PC-3 (cell line): Measurements from ENCODE around the gene GGA1. TPM values are rescaled to one million over a fixed set of nuclear protein-coding genes. Genes with fewer than 3 reads are reported as not detected.
A peak's percentile ranks its signal among the peaks of the same experiment; 100 is the strongest.

Source experiments
- ATAC-seq: fragments of 200-7000 bp; cut with Tn5 transposase; 2 replicates; pipeline ENCODE4 v1.9.1; 2020; ENCODE audit warnings: mild to moderate bottlenecking, moderate library complexity
- Bru-seq: library from RNA; stranded (reverse); fragments of 400-500 nt; gene quantifications from one replicate; lab custom pipeline; 2021; lab: Mats Ljungman, UMichigan
- BruChase-seq, 2 experiments: library from RNA; stranded (reverse); fragments of 400-500 nt; gene quantifications; one replicate each; lab custom pipeline; 2021; lab: Mats Ljungman, UMichigan
- BruUV-seq: library from RNA; stranded (reverse); fragments of 400-500 nt; replicated peaks from 2 replicates; lab custom pipeline; 2021; lab: Mats Ljungman, UMichigan
- CTCF ChIA-PET: fragments of 300-600 bp; sonication (Branson Sonifier 250); formaldehyde crosslinking; loops from one replicate; lab custom pipeline; 2022; ENCODE audit warnings: antibody characterized with exemption; lab: Charles Lee
- POLR2A ChIA-PET: fragments of 300-600 bp; sonication (Branson Sonifier 250); formaldehyde crosslinking; loops from one replicate; lab custom pipeline; 2022; ENCODE audit warnings: antibody characterized with exemption; ENCODE audit not compliant: unreplicated experiment; lab: Charles Lee
- DNase-seq: peaks from one replicate; pipeline ENCODE4 v3.0.0-alpha.2; 2015
- H2AFZ ChIP-seq: fragments of 300-600 bp; sonication (generic); 2 replicates; pipeline ENCODE4 v1.6.0; 2016; ENCODE audit warnings: antibody characterized with exemption, low read length
- H3F3A ChIP-seq: fragments of 300-600 bp; sonication (generic); one replicate; pipeline ENCODE4 v1.6.0; 2017; ENCODE audit warnings: antibody characterized with exemption, low read length, control low read depth, mild to moderate bottlenecking; ENCODE audit not compliant: unreplicated experiment
- H3K27ac ChIP-seq: fragments of 300-600 bp; sonication (generic); 2 replicates; pipeline ENCODE4 v1.5.1; 2016; ENCODE audit warnings: mild to moderate bottlenecking, low read length
- H3K27me3 ChIP-seq: fragments of 300-600 bp; sonication (generic); 2 replicates; pipeline ENCODE4 v1.6.1; 2016; ENCODE audit warnings: low read length, mixed read lengths
- H3K36me3 ChIP-seq: fragments of 300-600 bp; sonication (generic); 2 replicates; pipeline ENCODE4 v1.6.1; 2016; ENCODE audit warnings: low read depth, mixed run types, low read length, mixed read lengths
- H3K4me1 ChIP-seq: fragments of 300-600 bp; sonication (generic); 2 replicates; pipeline ENCODE4 v1.5.1; 2016; ENCODE audit warnings: low read length; ENCODE audit not compliant: insufficient read depth
- H3K4me2 ChIP-seq: fragments of 300-600 bp; sonication (generic); 2 replicates; pipeline ENCODE4 v1.6.0; 2016; ENCODE audit warnings: low read length
- H3K4me3 ChIP-seq: fragments of 300-600 bp; sonication (generic); 2 replicates; pipeline ENCODE4 v1.5.1; 2016; ENCODE audit warnings: mild to moderate bottlenecking, low read length, mixed read lengths
- H3K79me2 ChIP-seq: fragments of 300-600 bp; sonication (generic); 2 replicates; pipeline ENCODE4 v1.6.1; 2017; ENCODE audit warnings: low read length, mixed read lengths
- H3K9ac ChIP-seq: fragments of 300-600 bp; sonication (generic); 2 replicates; pipeline ENCODE4 v1.6.0; 2016; ENCODE audit warnings: mild to moderate bottlenecking, low read length
- H3K9me2 ChIP-seq: fragments of 300-600 bp; sonication (generic); replicated peaks from 2 replicates; pipeline ENCODE4 v1.6.1; 2016; ENCODE audit warnings: mixed run types, low read length, mixed read lengths
- H3K9me3 ChIP-seq: fragments of 300-600 bp; sonication (generic); 2 replicates; pipeline ENCODE4 v1.6.1; 2016; ENCODE audit warnings: low read length, mixed read lengths
- H4K20me1 ChIP-seq: fragments of 300-600 bp; sonication (generic); 2 replicates; pipeline ENCODE4 v1.6.1; 2016; ENCODE audit warnings: low read length, mixed read lengths
- CTCF ChIP-seq: fragments of 300-600 bp; sonication (generic); conservative IDR thresholded peaks from 2 replicates; pipeline ENCODE4 v1.5.1; 2017; ENCODE audit warnings: antibody characterized with exemption, low read depth, mild to moderate bottlenecking, low read length
- EZH2 ChIP-seq: fragments of 300-600 bp; sonication (generic); IDR thresholded peaks from one replicate; pipeline ENCODE4 v1.6.1; 2017; ENCODE audit warnings: antibody characterized with exemption, mild to moderate bottlenecking, low read length; ENCODE audit not compliant: unreplicated experiment
- EZH2phosphoT487 ChIP-seq: fragments of 300-600 bp; sonication (generic); IDR thresholded peaks from 2 replicates; pipeline ENCODE4 v1.6.1; 2018; ENCODE audit warnings: mild to moderate bottlenecking, antibody characterized with exemption, low read length, borderline replicate concordance
- intact Hi-C: fragments of 100-400 bp; cut with micrococcal nuclease; formaldehyde crosslinking; loops from 2 replicates; pipeline ENCODE4 v1.9.0; 2023
- long read RNA-seq: library from polyadenylated mRNA; unstranded; transcript quantifications from one replicate; pipeline ENCODE4 v2.0.0, GENCODE V29; 2021; ENCODE audit not compliant: unreplicated experiment
- total RNA-seq: library from RNA; depleted of rRNA; stranded (reverse); fragments of >200 nt; gene quantifications from 2 replicates; pipeline ENCODE4 v1.2.3, GENCODE V29; 2014; rRNA removed

Gene GGA1
- total RNA-seq = 49.1 and 55.7 TPM in 2 replicates
- percentile 65 among the genes with signal in this experiment for Bru-seq, nascent RNA
- BruChase-seq, experiment 1, labeled RNA remaining after a 6-hour chase = percentile 80 among the genes with signal in this experiment
- BruChase-seq, experiment 2, labeled RNA remaining after a 2-hour chase = percentile 73 among the genes with signal in this experiment
- long read RNA-seq, transcript GGA1-222 (3 exons, 1,384 nt) = minor isoform, 12 of 85 reads
- long read RNA-seq, transcript GGA1-203 (17 exons, 3,159 nt) = major isoform, 15 of 85 reads
- long read RNA-seq, transcript GGA1-216 (4 exons, 790 nt) = minor isoform, 5 of 85 reads
- long read RNA-seq, partial matches to known transcripts = 16 of 85 reads
- long read RNA-seq, other reads (novel, unspliced or antisense) = 34 of 85 reads

- Histone ChIP-seq H3K27me3 (no peaks in the 10 kb centered on the region), H3F3A (no peaks in the 10 kb centered on the region), H3K4me1 (peaks cover 2% of the 10 kb centered on the region; the same call in 1 of the 2 replicates), H3K4me3 (peak within 1 kb of the TSS; percentile 98), H3K79me2 (peaks cover 27% of the 10 kb centered on the region), H3K9me2 (no peaks in the 10 kb centered on the region), H3K9me3 (no peaks in the 10 kb centered on the region), H2AFZ (peak within 1 kb of the TSS; percentile 89), H3K27ac (peak within 1 kb of the TSS; percentile 96), H3K36me3 (no peaks in the 10 kb centered on the region), H3K9ac (peak within 1 kb of the TSS; percentile 84), H4K20me1 (no peaks in the 10 kb centered on the region), H3K4me2 (peak within 1 kb of the TSS; percentile 87)
- intact Hi-C loops = no loop called here
- DNase-seq (peak; percentile 88), ATAC-seq (peak; percentile 76)
- ChIA-PET CTCF (interaction anchor here (0.6 to 1.1 kb wide), 3 partner anchors 35 to 288 kb away, joined by 3 to 6 read pairs (median 3); no protein-coding TSS in a partner anchor), POLR2A (interaction anchor here (0.5 to 1.1 kb wide), 4 partner anchors 17 to 141 kb away, joined by 3 to 4 read pairs (median 3); partner anchors contain the start of gene NOL12)
- BruUV-seq = no TSS peak
- no peak for TF ChIP-seq EZH2phosphoT487
- TF ChIP-seq CTCF = no peak
- no peak for TF ChIP-seq EZH2
Measured at GRCh38 chr22:37608477-37609239, at the start of gene GGA1. GGA1 (plus strand) TSS chr22:37608834; CDS start chr22:37608861, 27 bp downstream.

- Histone ChIP-seq H3K9ac (peak overlapping the region; percentile 58; the same call in 1 of the 2 replicates), H4K20me1 (peaks cover 11% of the 10 kb centered on the region), H3K4me3 (peak overlapping the region; percentile 55; the same call in 1 of the 2 replicates), H3K9me3 (no peaks in the 10 kb centered on the region), H3K4me1 (peaks cover 35% of the 10 kb centered on the region), H3K9me2 (no peaks in the 10 kb centered on the region), H2AFZ (no peak overlapping the region), H3F3A (peaks cover 5% of the 10 kb centered on the region), H3K27ac (no peak overlapping the region), H3K27me3 (no peaks in the 10 kb centered on the region), H3K36me3 (0 out of 2 replicates have a peak, but pooled peaks cover 4% of the 10 kb centered on the region), H3K79me2 (peaks cover 40% of the 10 kb centered on the region), H3K4me2 (peak overlapping the region; percentile 71; the same call in 1 of the 2 replicates)
- TSS peak; percentile 72 for BruUV-seq
- ChIA-PET CTCF (interaction anchor here (1.1 kb wide), 1 partner anchor 33 kb away, joined by 3 read pairs; no protein-coding TSS in a partner anchor), POLR2A (interaction anchor here (0.6 kb wide), 1 partner anchor 13 kb away, joined by 11 read pairs; no protein-coding TSS in a partner anchor)
- ATAC-seq (no peak), DNase-seq (no peak)
- TF ChIP-seq CTCF (no peak), EZH2 (no peak), EZH2phosphoT487 (no peak)
- intact Hi-C loops = no loop called here
Measured at GRCh38 chr22:37559521-37559900, 49.1 kb upstream of the GGA1 start.
